Stomach (tissue), 4 donors: ENCODE measurements around the gene JSRP1.

Source experiments
- CTCF ChIP-seq, 7 experiments: fragments of 450-650 bp in 4 of 7; fragments of 200-600 bp in 3 of 7; sonication (generic) in 3 of 7; IDR thresholded peaks; one replicate each; pipeline ENCODE4 v1.5.1; 2016 to 2019; ENCODE audit warnings: antibody characterized with exemption in 7 of 7, control low read depth in 2 of 7, mild to moderate bottlenecking in 1 of 7
- POLR2A ChIP-seq, 4 donors: fragments of 450-650 bp; IDR thresholded peaks; one replicate each; pipeline ENCODE4 v1.6.1; 2016; ENCODE audit warnings: antibody characterized with exemption in 4 of 4, control low read depth in 2 of 4, mild to moderate bottlenecking in 1 of 4, moderate library complexity in 1 of 4

GRCh38 chr19:2259336-2259735, 3.1 kb upstream of the JSRP1 start:
- no peak for TF ChIP-seq CTCF (IDR thresholded peaks at IDR 0.05)
- TF ChIP-seq POLR2A (IDR thresholded peaks at IDR 0.05), result no peak
